ENCODE data around the gene ESRP2.

ESRP2 gene

GRCh38 chr16:68242085-68242484, 6.2 kb upstream of the ESRP2 start:
- Histone ChIP-seq H3K4me1 (ENCODE audit: control extremely low read depth in 1 of 4, control insufficient read depth in 4 of 4, insufficient read depth in 4 of 4, low read length in 3 of 4) (peaks cover 4 to 53% (median 45%) of the 10 kb centered on the region in 4 experiments), H3K9me3 (ENCODE audit: control extremely low read depth in 1 of 5, control insufficient read depth in 4 of 5, insufficient read depth in 2 of 5, low read depth in 1 of 5, low read length in 4 of 5) (no peaks in the 10 kb centered on the region), H3K4me3 (ENCODE audit: control insufficient read depth in 1 of 7, extremely low read depth in 1 of 7, insufficient read depth in 4 of 7, low read depth in 2 of 7, low read length in 6 of 7) (no peak overlapping the region), H3K27me3 (replicated peaks in 2 of 5; ENCODE audit: control insufficient read depth in 4 of 5, insufficient read depth in 5 of 5, low read length in 4 of 5) (peaks cover 0 to under 1% (median 0%) of the 10 kb centered on the region in 5 experiments), H3K36me3 (ENCODE audit: control insufficient read depth in 4 of 4, insufficient read depth in 4 of 4, low read length in 3 of 4) (no peaks in the 10 kb centered on the region), H3K27ac (ENCODE audit: insufficient read depth in 1 of 2, low read depth in 1 of 2, low read length in 2 of 2, poor library complexity in 1 of 2, severe bottlenecking in 2 of 2) (no peak overlapping the region)
- POLR2A ChIA-PET = no interaction called here
- CTCF ChIA-PET = interaction anchor here (0.7 to 7.8 kb wide), 10 partner anchors 11 to 229 kb away, joined by 3 to 92 read pairs (median 5); no protein-coding TSS in a partner anchor
- no peak for DNase-seq
- 97% methylated on average over 6 of the region's 7 CpGs for WGBS (ENCODE audit: insufficient coverage)

- CTCF ChIA-PET = interaction anchor here (1.2 to 4.0 kb wide), 5 partner anchors 11 to 146 kb away, joined by 3 to 45 read pairs (median 4); partner anchors contain the start of gene SLC7A6
- peaks cover 0 to 15% (median 8%) of the 10 kb centered on the region in 5 experiments for H3K27me3 ChIP-seq (replicated peaks in 2 of 5; ENCODE audit: control insufficient read depth in 4 of 5, insufficient read depth in 5 of 5, low read length in 4 of 5)
- WGBS (ENCODE audit: insufficient coverage) = 3% methylated on average over 16 of the region's 20 CpGs
These were observed 2.1 kb upstream of the ESRP2 start for GRCh38 chr16:68238029-68238345.

GRCh38 chr16:68237243-68238028, 1.5 kb upstream of the ESRP2 start:
- Histone ChIP-seq H3K27ac (ENCODE audit: insufficient read depth in 1 of 2, low read depth in 1 of 2, low read length in 2 of 2, poor library complexity in 1 of 2, severe bottlenecking in 2 of 2) (no peak overlapping the region), H3K4me1 (ENCODE audit: control extremely low read depth in 1 of 4, control insufficient read depth in 4 of 4, insufficient read depth in 4 of 4, low read length in 3 of 4) (peaks cover 0 to 45% (median 41%) of the 10 kb centered on the region in 4 experiments), H3K27me3 (replicated peaks in 2 of 5; ENCODE audit: control insufficient read depth in 4 of 5, insufficient read depth in 5 of 5, low read length in 4 of 5) (peaks cover 0 to 15% (median 8%) of the 10 kb centered on the region in 5 experiments), H3K9me3 (ENCODE audit: control extremely low read depth in 1 of 5, control insufficient read depth in 4 of 5, insufficient read depth in 2 of 5, low read depth in 1 of 5, low read length in 4 of 5) (no peaks in the 10 kb centered on the region), H3K36me3 (ENCODE audit: control insufficient read depth in 4 of 4, insufficient read depth in 4 of 4, low read length in 3 of 4) (no peaks in the 10 kb centered on the region), H3K4me3 (ENCODE audit: control insufficient read depth in 1 of 7, extremely low read depth in 1 of 7, insufficient read depth in 4 of 7, low read depth in 2 of 7, low read length in 6 of 7) (peak overlapping the region; percentile 56 to 86 (median 67))
- ChIA-PET CTCF (interaction anchor here (0.6 to 4.0 kb wide), 9 partner anchors 9 to 146 kb away, joined by 3 to 45 read pairs (median 3); partner anchors contain the start of gene SLC7A6), POLR2A (interaction anchor here (0.6 to 0.8 kb wide), 2 partner anchors 9 to 21 kb away, joined by 3 to 4 read pairs; no protein-coding TSS in a partner anchor)
- DNase-seq = peak; percentile 85 to 91 (median 91)
- under 1% methylated on average over 68 of the region's 72 CpGs for WGBS (ENCODE audit: insufficient coverage)

More at GRCh38 chr16:68238029-68238345, 2.1 kb upstream of the ESRP2 start:
- Histone ChIP-seq H3K36me3 (ENCODE audit: control insufficient read depth in 4 of 4, insufficient read depth in 4 of 4, low read length in 3 of 4) (no peaks in the 10 kb centered on the region), H3K4me1 (ENCODE audit: control extremely low read depth in 1 of 4, control insufficient read depth in 4 of 4, insufficient read depth in 4 of 4, low read length in 3 of 4) (peaks cover 0 to 45% (median 41%) of the 10 kb centered on the region in 4 experiments), H3K27ac (ENCODE audit: insufficient read depth in 1 of 2, low read depth in 1 of 2, low read length in 2 of 2, poor library complexity in 1 of 2, severe bottlenecking in 2 of 2) (no peak overlapping the region), H3K9me3 (ENCODE audit: control extremely low read depth in 1 of 5, control insufficient read depth in 4 of 5, insufficient read depth in 2 of 5, low read depth in 1 of 5, low read length in 4 of 5) (no peaks in the 10 kb centered on the region), H3K4me3 (ENCODE audit: control insufficient read depth in 1 of 7, extremely low read depth in 1 of 7, insufficient read depth in 4 of 7, low read depth in 2 of 7, low read length in 6 of 7) (peak overlapping the region; percentile 56 to 86 (median 67))
- no peak for DNase-seq
- POLR2A ChIA-PET = interaction anchor here (0.6 kb wide), 2 partner anchors 10 to 679 kb away, joined by 3 read pairs; no protein-coding TSS in a partner anchor

GRCh38 chr16:68236826-68237242, 907 bp upstream of the ESRP2 start:
- H3K4me1 ChIP-seq (ENCODE audit: control extremely low read depth in 1 of 4, control insufficient read depth in 4 of 4, insufficient read depth in 4 of 4, low read length in 3 of 4) = peaks cover 0 to 45% (median 41%) of the 10 kb centered on the region in 4 experiments
- peak in 2 of 3 donors; percentile 44 to 52 for DNase-seq
- H3K27me3 ChIP-seq (replicated peaks in 2 of 5; ENCODE audit: control insufficient read depth in 4 of 5, insufficient read depth in 5 of 5, low read length in 4 of 5) = peaks cover 0 to 15% (median 8%) of the 10 kb centered on the region in 5 experiments
- no peaks in the 10 kb centered on the region for H3K9me3 ChIP-seq (ENCODE audit: control extremely low read depth in 1 of 5, control insufficient read depth in 4 of 5, insufficient read depth in 2 of 5, low read depth in 1 of 5, low read length in 4 of 5)
- ChIA-PET CTCF (interaction anchor here (0.9 to 4.0 kb wide), 5 partner anchors 9 to 133 kb away, joined by 3 to 45 read pairs (median 7); partner anchors contain the start of gene SLC7A6), POLR2A (interaction anchor here (0.6 to 0.8 kb wide), 2 partner anchors 21 to 252 kb away, joined by 3 to 4 read pairs; no protein-coding TSS in a partner anchor)
- peak overlapping the region; percentile 56 to 86 (median 67) for H3K4me3 ChIP-seq (ENCODE audit: control insufficient read depth in 1 of 7, extremely low read depth in 1 of 7, insufficient read depth in 4 of 7, low read depth in 2 of 7, low read length in 6 of 7)
- H3K36me3 ChIP-seq (ENCODE audit: control insufficient read depth in 4 of 4, insufficient read depth in 4 of 4, low read length in 3 of 4) = peaks cover 0 to 5% (median 1%) of the 10 kb centered on the region in 4 experiments
- H3K27ac ChIP-seq (ENCODE audit: insufficient read depth in 1 of 2, low read depth in 1 of 2, low read length in 2 of 2, poor library complexity in 1 of 2, severe bottlenecking in 2 of 2) = no peak overlapping the region
- WGBS (ENCODE audit: insufficient coverage) = 0% methylated on average over 12 of the region's 21 CpGs

GRCh38 chr16:68236137-68236825, 354 bp upstream of the ESRP2 start:
- CTCF ChIA-PET = interaction anchor here (0.9 to 4.0 kb wide), 5 partner anchors 8 to 133 kb away, joined by 3 to 45 read pairs (median 7); partner anchors contain the start of gene SLC7A6
- peak in 2 of 3 donors; percentile 16 to 49 for DNase-seq
- Histone ChIP-seq H3K4me3 (ENCODE audit: control insufficient read depth in 1 of 7, extremely low read depth in 1 of 7, insufficient read depth in 4 of 7, low read depth in 2 of 7, low read length in 6 of 7) (peak overlapping the region; percentile 2 to 86 (median 67)), H3K27me3 (replicated peaks in 2 of 5; ENCODE audit: control insufficient read depth in 4 of 5, insufficient read depth in 5 of 5, low read length in 4 of 5) (peaks cover 0 to 15% (median 8%) of the 10 kb centered on the region in 5 experiments), H3K4me1 (ENCODE audit: control extremely low read depth in 1 of 4, control insufficient read depth in 4 of 4, insufficient read depth in 4 of 4, low read length in 3 of 4) (peaks cover 0 to 45% (median 41%) of the 10 kb centered on the region in 4 experiments), H3K27ac (ENCODE audit: insufficient read depth in 1 of 2, low read depth in 1 of 2, low read length in 2 of 2, poor library complexity in 1 of 2, severe bottlenecking in 2 of 2) (no peak overlapping the region), H3K9me3 (ENCODE audit: control extremely low read depth in 1 of 5, control insufficient read depth in 4 of 5, insufficient read depth in 2 of 5, low read depth in 1 of 5, low read length in 4 of 5) (no peaks in the 10 kb centered on the region), H3K36me3 (ENCODE audit: control insufficient read depth in 4 of 4, insufficient read depth in 4 of 4, low read length in 3 of 4) (peaks cover 0 to 6% (median 4%) of the 10 kb centered on the region in 4 experiments)
- POLR2A ChIA-PET = interaction anchor here (0.6 to 0.8 kb wide), 2 partner anchors 22 to 251 kb away, joined by 3 to 4 read pairs; no protein-coding TSS in a partner anchor
- WGBS (ENCODE audit: insufficient coverage) = 6% methylated on average over 35 of the region's 45 CpGs

GRCh38 chr16:68235108-68235886, 630 bp downstream of the ESRP2 start:
- Histone ChIP-seq H3K4me1 (ENCODE audit: control extremely low read depth in 1 of 4, control insufficient read depth in 4 of 4, insufficient read depth in 4 of 4, low read length in 3 of 4) (peaks cover 0 to 45% (median 41%) of the 10 kb centered on the region in 4 experiments), H3K36me3 (ENCODE audit: control insufficient read depth in 4 of 4, insufficient read depth in 4 of 4, low read length in 3 of 4) (peaks cover 0 to 12% (median 10%) of the 10 kb centered on the region in 4 experiments), H3K27ac (ENCODE audit: insufficient read depth in 1 of 2, low read depth in 1 of 2, low read length in 2 of 2, poor library complexity in 1 of 2, severe bottlenecking in 2 of 2) (no peak overlapping the region), H3K4me3 (ENCODE audit: control insufficient read depth in 1 of 7, extremely low read depth in 1 of 7, insufficient read depth in 4 of 7, low read depth in 2 of 7, low read length in 6 of 7) (peak overlapping the region in 3 of 7 experiments; percentile 25 to 86 (median 76)), H3K9me3 (ENCODE audit: control extremely low read depth in 1 of 5, control insufficient read depth in 4 of 5, insufficient read depth in 2 of 5, low read depth in 1 of 5, low read length in 4 of 5) (no peaks in the 10 kb centered on the region), H3K27me3 (replicated peaks in 2 of 5; ENCODE audit: control insufficient read depth in 4 of 5, insufficient read depth in 5 of 5, low read length in 4 of 5) (peaks cover 0 to 15% (median 8%) of the 10 kb centered on the region in 5 experiments)
- ChIA-PET CTCF (interaction anchor here (1.5 to 4.0 kb wide), 4 partner anchors 26 to 94 kb away, joined by 6 to 45 read pairs (median 17); partner anchors contain the start of gene SLC7A6), POLR2A (interaction anchor here (1.6 kb wide), 1 partner anchor 251 kb away, joined by 5 read pairs; no protein-coding TSS in a partner anchor)
- 81% methylated on average over 67 of the region's 73 CpGs for WGBS (ENCODE audit: insufficient coverage)
- DNase-seq = no peak

Data from common myeloid progenitor, CD34-positive (primary cell).